Hepatic stellate cell (primary cell): ENCODE data around the gene METTL17.
"Not testable (repeated sequence)": the region's sequence is repeated elsewhere in the genome, so short reads cannot be mapped to it uniquely, and the experiment has no call there.

Experiments
- DNase-seq: peaks from one replicate; pipeline ENCODE4 v3.0.0; 2011; ENCODE audit warnings: low spot score

The METTL17 gene

GRCh38 chr14:21024585-21025370 is 35.0 kb downstream of the METTL17 start, which contains the start of gene NDRG2:
Gene NDRG2, minus strand, starts transcription at chr14:21025061. Its CDS starts 1,746 bp downstream, at chr14:21023315.
- DNase-seq, result no peak

GRCh38 chr14:21025371-21026273 is 35.8 kb downstream of the METTL17 start:
- no peak for DNase-seq

- DNase-seq, result no peak
Observed at GRCh38 chr14:21026274-21026987, 36.7 kb downstream of the METTL17 start.

GRCh38 chr14:21026988-21027315 is 37.2 kb downstream of the METTL17 start:
- DNase-seq, result no peak

- DNase-seq, result no peak
Observed at GRCh38 chr14:21029917-21030316, 40.1 kb downstream of the METTL17 start, which contains the start of gene TPPP2. Gene TPPP2, plus strand, starts transcription at chr14:21030217. Its CDS starts 365 bp downstream, at chr14:21030582.

GRCh38 chr14:21030531-21030930 is 40.8 kb downstream of the METTL17 start:
- DNase-seq, result no peak

- DNase-seq, result no peak
Observed at GRCh38 chr14:21032326-21033132, 42.7 kb downstream of the METTL17 start.

GRCh38 chr14:21033133-21033698 is 43.4 kb downstream of the METTL17 start:
- no peak for DNase-seq

- no peak for DNase-seq
Observed at GRCh38 chr14:21034707-21035106, 44.9 kb downstream of the METTL17 start, which contains the start of gene RNASE13. Gene RNASE13, minus strand, starts transcription at chr14:21034807. Its CDS starts 519 bp downstream, at chr14:21034288.

GRCh38 chr14:21036751-21037150 is 47.0 kb downstream of the METTL17 start:
- DNase-seq, result no peak

- DNase-seq, result no peak
Observed at GRCh38 chr14:21037156-21037555, 47.4 kb downstream of the METTL17 start.

GRCh38 chr14:21038441-21039422 is 49.0 kb downstream of the METTL17 start:
- DNase-seq, result no peak

- peak; percentile 45 for DNase-seq
Observed at GRCh38 chr14:21039585-21040369, 50.0 kb downstream of the METTL17 start.

- no peak for DNase-seq
Observed at GRCh38 chr14:21040370-21040925, 50.7 kb downstream of the METTL17 start.

GRCh38 chr14:21040941-21041340 is 51.2 kb downstream of the METTL17 start:
- not testable (repeated sequence) for DNase-seq

GRCh38 chr14:21041676-21042433 is 52.1 kb downstream of the METTL17 start, which contains the start of gene RNASE7:
Gene RNASE7, plus strand, starts transcription at chr14:21042362. Its CDS starts 631 bp downstream, at chr14:21042993.
- DNase-seq, result no peak

- DNase-seq, result no peak
Observed at GRCh38 chr14:21042918-21043317, 53.1 kb downstream of the METTL17 start.
